ES-I3 (cell line): ENCODE measurements around the gene NR3C2.

Experiments used
- H3K36me3 ChIP-seq: 2 replicates; pipeline ENCODE4 v1.6.1; 2013; ENCODE audit warnings: mild to moderate bottlenecking, low read length, control low read depth, moderate library complexity; ENCODE audit not compliant: insufficient read depth
- H3K4me1 ChIP-seq: 2 replicates; pipeline ENCODE4 v1.6.1; 2013; ENCODE audit warnings: mild to moderate bottlenecking, control low read depth, low read length; ENCODE audit not compliant: insufficient read depth
- H3K9ac ChIP-seq: 2 replicates; pipeline ENCODE4 v1.6.1; 2013; ENCODE audit warnings: low read depth, mild to moderate bottlenecking, low read length, moderate library complexity
- H3K9me3 ChIP-seq: 2 replicates; pipeline ENCODE4 v1.6.1; 2013; ENCODE audit warnings: mild to moderate bottlenecking, low read length, moderate library complexity; ENCODE audit not compliant: control insufficient read depth, insufficient read depth

Gene NR3C2

GRCh38 chr4:148235809-148236208 lies 206.4 kb downstream of the NR3C2 start:
- no peaks in the 10 kb centered on the region for H3K36me3 ChIP-seq
- H3K9ac ChIP-seq = no peak overlapping the region
- no peaks in the 10 kb centered on the region for H3K9me3 ChIP-seq
- H3K4me1 ChIP-seq = no peaks in the 10 kb centered on the region

- no peak overlapping the region for H3K9ac ChIP-seq
- no peaks in the 10 kb centered on the region for H3K4me1 ChIP-seq
- H3K9me3 ChIP-seq = no peaks in the 10 kb centered on the region
- no peaks in the 10 kb centered on the region for H3K36me3 ChIP-seq
Observed at GRCh38 chr4:148229798-148230197, 212.4 kb downstream of the NR3C2 start.

GRCh38 chr4:148229028-148229427 lies 213.2 kb downstream of the NR3C2 start:
- H3K4me1 ChIP-seq = no peaks in the 10 kb centered on the region
- no peak overlapping the region for H3K9ac ChIP-seq
- H3K9me3 ChIP-seq = no peaks in the 10 kb centered on the region
- no peaks in the 10 kb centered on the region for H3K36me3 ChIP-seq

- H3K36me3 ChIP-seq = no peaks in the 10 kb centered on the region
Observed at GRCh38 chr4:148227147-148227546, 215.1 kb downstream of the NR3C2 start.

GRCh38 chr4:148226341-148226740 lies 215.9 kb downstream of the NR3C2 start:
- no peak overlapping the region for H3K9ac ChIP-seq
- H3K36me3 ChIP-seq = no peaks in the 10 kb centered on the region
- no peaks in the 10 kb centered on the region for H3K4me1 ChIP-seq
- H3K9me3 ChIP-seq = no peaks in the 10 kb centered on the region

More at GRCh38 chr4:148227147-148227546, 215.1 kb downstream of the NR3C2 start:
- H3K9me3 ChIP-seq = no peaks in the 10 kb centered on the region
- no peak overlapping the region for H3K9ac ChIP-seq
- no peaks in the 10 kb centered on the region for H3K4me1 ChIP-seq

GRCh38 chr4:148225639-148226038 lies 216.6 kb downstream of the NR3C2 start:
- no peaks in the 10 kb centered on the region for H3K36me3 ChIP-seq
- no peaks in the 10 kb centered on the region for H3K9me3 ChIP-seq
- no peak overlapping the region for H3K9ac ChIP-seq
- no peaks in the 10 kb centered on the region for H3K4me1 ChIP-seq

- no peaks in the 10 kb centered on the region for H3K36me3 ChIP-seq
- H3K9ac ChIP-seq = no peak overlapping the region
- H3K9me3 ChIP-seq = no peaks in the 10 kb centered on the region
- no peaks in the 10 kb centered on the region for H3K4me1 ChIP-seq
Observed at GRCh38 chr4:148224476-148224875, 217.7 kb downstream of the NR3C2 start.

GRCh38 chr4:148222991-148223660 lies 219.1 kb downstream of the NR3C2 start:
- no peak overlapping the region for H3K9ac ChIP-seq
- H3K36me3 ChIP-seq = no peaks in the 10 kb centered on the region
- H3K4me1 ChIP-seq = no peaks in the 10 kb centered on the region
- H3K9me3 ChIP-seq = no peaks in the 10 kb centered on the region

- Histone ChIP-seq H3K36me3 (no peaks in the 10 kb centered on the region), H3K4me1 (no peaks in the 10 kb centered on the region), H3K9me3 (no peaks in the 10 kb centered on the region), H3K9ac (no peak overlapping the region)
Observed at GRCh38 chr4:148216866-148217814, 225.1 kb downstream of the NR3C2 start.

GRCh38 chr4:148216321-148216720 lies 225.9 kb downstream of the NR3C2 start:
- Histone ChIP-seq H3K36me3 (no peaks in the 10 kb centered on the region), H3K9me3 (no peaks in the 10 kb centered on the region), H3K9ac (no peak overlapping the region), H3K4me1 (no peaks in the 10 kb centered on the region)

- Histone ChIP-seq H3K9ac (no peak overlapping the region), H3K4me1 (no peaks in the 10 kb centered on the region), H3K36me3 (no peaks in the 10 kb centered on the region), H3K9me3 (no peaks in the 10 kb centered on the region)
Observed at GRCh38 chr4:148215202-148215601, 227.0 kb downstream of the NR3C2 start.

GRCh38 chr4:148214529-148215166 lies 227.6 kb downstream of the NR3C2 start:
- Histone ChIP-seq H3K9ac (no peak overlapping the region), H3K9me3 (no peaks in the 10 kb centered on the region), H3K36me3 (no peaks in the 10 kb centered on the region), H3K4me1 (no peaks in the 10 kb centered on the region)

GRCh38 chr4:148211533-148211932 lies 230.7 kb downstream of the NR3C2 start:
- H3K9me3 ChIP-seq = no peaks in the 10 kb centered on the region
- no peaks in the 10 kb centered on the region for H3K36me3 ChIP-seq
- H3K4me1 ChIP-seq = no peaks in the 10 kb centered on the region
- H3K9ac ChIP-seq = no peak overlapping the region

- Histone ChIP-seq H3K9ac (no peak overlapping the region), H3K9me3 (no peaks in the 10 kb centered on the region), H3K36me3 (no peaks in the 10 kb centered on the region)
Observed at GRCh38 chr4:148210661-148211060, 231.6 kb downstream of the NR3C2 start.

More at GRCh38 chr4:148210661-148211060, 231.6 kb downstream of the NR3C2 start:
- H3K4me1 ChIP-seq = no peaks in the 10 kb centered on the region
